ENCODE data around the gene FAM3C.
"Not testable (repeated sequence)": the region's sequence is repeated elsewhere in the genome, so short reads cannot be mapped to it uniquely, and the experiment has no call there.

The FAM3C gene

GRCh38 chr7:121428855-121429489 lies 32.9 kb upstream of the FAM3C start:
- TF ChIP-seq CTCF (IDR thresholded peaks at IDR 0.05; ENCODE audit: control insufficient read depth, insufficient read depth, low read depth, low read length, missing control alignments): no peak
- peak; percentile 2 for DNase-seq (ENCODE audit: low read depth)
- H3K4me3 ChIP-seq (ENCODE audit: control insufficient read depth, low read depth, low read length): no peak overlapping the region

- not testable (repeated sequence) for H3K4me3 ChIP-seq (ENCODE audit: control insufficient read depth, low read depth, low read length); DNase-seq (ENCODE audit: low read depth)
Observed at GRCh38 chr7:121421743-121422142, 25.6 kb upstream of the FAM3C start.

- TF ChIP-seq CTCF (IDR thresholded peaks at IDR 0.05; ENCODE audit: control insufficient read depth, insufficient read depth, low read depth, low read length, missing control alignments): no peak
- no peak for DNase-seq (ENCODE audit: low read depth)
- H3K4me3 ChIP-seq (ENCODE audit: control insufficient read depth, low read depth, low read length): no peak overlapping the region
Observed at GRCh38 chr7:121420976-121421375, 24.9 kb upstream of the FAM3C start.

- TF ChIP-seq CTCF (IDR thresholded peaks at IDR 0.05; ENCODE audit: control insufficient read depth, insufficient read depth, low read depth, low read length, missing control alignments): no peak
- no peak overlapping the region for H3K4me3 ChIP-seq (ENCODE audit: control insufficient read depth, low read depth, low read length)
- no peak for DNase-seq (ENCODE audit: low read depth)
Observed at GRCh38 chr7:121419201-121420148, 23.4 kb upstream of the FAM3C start.

- DNase-seq (ENCODE audit: low read depth): no peak
Observed at GRCh38 chr7:121416533-121416932, 20.4 kb upstream of the FAM3C start.

GRCh38 chr7:121414436-121414835 lies 18.3 kb upstream of the FAM3C start:
- TF ChIP-seq CTCF (IDR thresholded peaks at IDR 0.05; ENCODE audit: control insufficient read depth, insufficient read depth, low read depth, low read length, missing control alignments): no peak
- H3K4me3 ChIP-seq (ENCODE audit: control insufficient read depth, low read depth, low read length): no peak overlapping the region
- no peak for DNase-seq (ENCODE audit: low read depth)

More at GRCh38 chr7:121416533-121416932, 20.4 kb upstream of the FAM3C start:
- no peak for TF ChIP-seq CTCF (IDR thresholded peaks at IDR 0.05; ENCODE audit: control insufficient read depth, insufficient read depth, low read depth, low read length, missing control alignments)
- H3K4me3 ChIP-seq (ENCODE audit: control insufficient read depth, low read depth, low read length): no peak overlapping the region

GRCh38 chr7:121411597-121411979 lies 15.5 kb upstream of the FAM3C start:
- DNase-seq (ENCODE audit: low read depth): no peak
- no peak for TF ChIP-seq CTCF (IDR thresholded peaks at IDR 0.05; ENCODE audit: control insufficient read depth, insufficient read depth, low read depth, low read length, missing control alignments)
- no peak overlapping the region for H3K4me3 ChIP-seq (ENCODE audit: control insufficient read depth, low read depth, low read length)
